Measurements from ENCODE around the gene MUC6. TPM values are rescaled to one million over a fixed set of nuclear protein-coding genes. Genes with fewer than 3 reads are reported as not detected.

Gene MUC6
- total and polyA plus RNA-seq, 2 of the 8 experiments (the other 6 are each of a cell fraction or from before 2014, with no cell fraction given), result not detected

DNA sequence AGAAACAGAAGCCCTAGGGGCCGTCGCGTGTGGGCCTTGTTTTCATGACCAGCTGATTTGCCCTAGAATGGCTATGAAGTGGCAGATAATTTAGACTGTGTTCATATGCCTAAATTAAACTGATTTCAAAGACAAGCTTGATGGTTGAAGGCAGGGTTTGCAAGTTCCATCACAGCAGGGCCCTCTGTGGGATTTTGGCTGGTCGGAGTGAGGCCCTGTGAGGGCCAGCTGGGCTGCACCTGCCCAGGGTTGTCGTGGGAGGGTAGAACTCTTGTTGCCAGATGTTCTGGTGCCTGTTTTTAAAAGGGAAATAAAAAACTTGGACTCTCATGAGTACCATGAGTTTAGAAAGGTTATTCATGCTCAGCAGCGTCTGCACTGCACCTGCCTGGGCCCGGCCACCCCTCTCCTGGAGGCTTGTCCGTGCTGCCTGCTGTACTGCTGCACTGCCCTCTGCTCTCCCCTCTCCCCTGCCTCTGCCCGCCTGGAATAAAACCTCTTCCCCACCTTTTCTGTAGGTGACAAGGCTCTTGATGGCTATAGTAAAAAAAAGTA, 66.8 kb downstream of the MUC6 start (continued):
- no peak for TF ChIP-seq CHD7 (IDR thresholded peaks at IDR 0.05; ENCODE audit: insufficient replicate concordance, low read length)
- TF ChIP-seq CHD1 (IDR thresholded peaks at IDR 0.05; ENCODE audit: low read depth, low read length), result no peak
- no peak for TF ChIP-seq USF2 (IDR thresholded peaks at IDR 0.05; ENCODE audit: low read length)
- TF ChIP-seq POLR2AphosphoS5 (IDR thresholded peaks at IDR 0.05; ENCODE audit: low read depth, low read length), result no peak
- no peak for TF ChIP-seq JUN (IDR thresholded peaks at IDR 0.05; ENCODE audit: low read depth, low read length)
- TF ChIP-seq NANOG (IDR thresholded peaks at IDR 0.05; ENCODE audit: insufficient read depth, low read depth, low read length, poor library complexity, severe bottlenecking), result no peak
- TF ChIP-seq HDAC2 (IDR thresholded peaks at IDR 0.05; ENCODE audit: borderline replicate concordance in 1 of 2, low read depth in 2 of 2, low read length in 2 of 2), result no peak
- TF ChIP-seq ZNF274 (IDR thresholded peaks at IDR 0.05; ENCODE audit: borderline replicate concordance, extremely low read depth, low read length), result no peak
- no peak for TF ChIP-seq TAF7 (optimal IDR thresholded peaks at IDR 0.05; ENCODE audit: borderline replicate concordance, low read depth, low read length)
- TF ChIP-seq SP1 (IDR thresholded peaks at IDR 0.05; ENCODE audit: low read depth, low read length), result no peak

Data from H1 (cell line).